Hepatocyte (in vitro differentiated cells): ENCODE results near the gene ARHGAP6. TPM values are rescaled to one million over a fixed set of nuclear protein-coding genes. Genes with fewer than 3 reads are reported as not detected.

Experiments used
- DNase-seq: peaks from one replicate; pipeline ENCODE4 v3.0.0-alpha.2; 2016; ENCODE audit warnings: low spot score
- H2AFZ ChIP-seq: fragments of 200-600 bp; sonication (generic); 2 replicates; pipeline ENCODE4 v1.6.0; 2016; ENCODE audit warnings: antibody characterized with exemption, mild to moderate bottlenecking
- H3K27ac ChIP-seq: fragments of 200-600 bp; sonication (generic); 2 replicates; pipeline ENCODE4 v1.5.1; 2016; ENCODE audit warnings: mild to moderate bottlenecking
- H3K27me3 ChIP-seq: fragments of 200-600 bp; sonication (generic); 2 replicates; pipeline ENCODE4 v1.6.1; 2016
- H3K36me3 ChIP-seq: fragments of 200-600 bp; sonication (generic); replicated peaks from 2 replicates; pipeline ENCODE4 v1.5.1; 2016; ENCODE audit warnings: low read depth; ENCODE audit not compliant: insufficient read depth
- H3K4me1 ChIP-seq: fragments of 200-600 bp; sonication (generic); 2 replicates; pipeline ENCODE4 v1.5.1; 2016; ENCODE audit warnings: mild to moderate bottlenecking, moderate library complexity; ENCODE audit not compliant: insufficient read depth
- H3K4me2 ChIP-seq: fragments of 200-600 bp; sonication (generic); 2 replicates; pipeline ENCODE4 v1.6.0; 2016
- H3K4me3 ChIP-seq: fragments of 200-600 bp; sonication (generic); 2 replicates; pipeline ENCODE4 v1.5.1; 2016; ENCODE audit warnings: mild to moderate bottlenecking
- H3K79me2 ChIP-seq: fragments of 200-600 bp; sonication (generic); 2 replicates; pipeline ENCODE4 v1.6.0; 2017; ENCODE audit warnings: mild to moderate bottlenecking
- H3K9me2 ChIP-seq: fragments of 200-600 bp; sonication (generic); replicated peaks from 2 replicates; pipeline ENCODE4 v1.6.0; 2017; ENCODE audit warnings: mild to moderate bottlenecking; ENCODE audit not compliant: insufficient read depth
- H3K9me3 ChIP-seq: fragments of 200-600 bp; sonication (generic); 2 replicates; pipeline ENCODE4 v1.5.1; 2016; ENCODE audit warnings: low read depth, mild to moderate bottlenecking
- H4K20me1 ChIP-seq: fragments of 200-600 bp; sonication (generic); 2 replicates; pipeline ENCODE4 v1.6.0; 2016; ENCODE audit warnings: mild to moderate bottlenecking; ENCODE audit not compliant: insufficient read depth, poor library complexity, severe bottlenecking
- EZH2 ChIP-seq: fragments of 200-600 bp; sonication (generic); IDR thresholded peaks from 2 replicates; pipeline ENCODE4 v1.6.1; 2016; ENCODE audit warnings: antibody characterized with exemption, mild to moderate bottlenecking, borderline replicate concordance
- EZH2phosphoT487 ChIP-seq: fragments of 200-600 bp; sonication (generic); IDR thresholded peaks from one replicate; pipeline ENCODE4 v1.6.1; 2018; ENCODE audit warnings: antibody characterized with exemption, mild to moderate bottlenecking, low read depth, moderate library complexity; ENCODE audit not compliant: unreplicated experiment, severe bottlenecking
- WGBS: methylation state at CpG from one replicate; pipeline ENCODE4 v1.1.6; 2016; ENCODE audit warnings: low lambda C conversion rate; ENCODE audit errors: missing lambda C conversion rate; 5-methylcytosine and 5-hydroxymethylcytosine counted together
- polyA plus RNA-seq: library from polyadenylated mRNA; unstranded; fragments of >200 nt; fragmentation: Nextera tagmentation; extraction: Ambion mirVana; gene quantifications from 2 replicates; pipeline ENCODE4 v1.2.1, GENCODE V29; 2016
- total RNA-seq: library from RNA; depleted of rRNA; stranded (reverse); fragments of >200 nt; gene quantifications from 2 replicates; pipeline ENCODE4 v1.2.3, GENCODE V29; 2014
- TF ChIP-seq, protein P1 (sequence below): fragments of 200-600 bp; sonication (generic); IDR thresholded peaks from 2 replicates; pipeline ENCODE4 v1.5.1; 2016; ENCODE audit warnings: antibody characterized with exemption, mild to moderate bottlenecking; ENCODE audit not compliant: poor library complexity

The ARHGAP6 gene
- total and polyA plus RNA-seq, 2 experiments from 2014 or later = 4.9 to 6.9 TPM

DNA sequence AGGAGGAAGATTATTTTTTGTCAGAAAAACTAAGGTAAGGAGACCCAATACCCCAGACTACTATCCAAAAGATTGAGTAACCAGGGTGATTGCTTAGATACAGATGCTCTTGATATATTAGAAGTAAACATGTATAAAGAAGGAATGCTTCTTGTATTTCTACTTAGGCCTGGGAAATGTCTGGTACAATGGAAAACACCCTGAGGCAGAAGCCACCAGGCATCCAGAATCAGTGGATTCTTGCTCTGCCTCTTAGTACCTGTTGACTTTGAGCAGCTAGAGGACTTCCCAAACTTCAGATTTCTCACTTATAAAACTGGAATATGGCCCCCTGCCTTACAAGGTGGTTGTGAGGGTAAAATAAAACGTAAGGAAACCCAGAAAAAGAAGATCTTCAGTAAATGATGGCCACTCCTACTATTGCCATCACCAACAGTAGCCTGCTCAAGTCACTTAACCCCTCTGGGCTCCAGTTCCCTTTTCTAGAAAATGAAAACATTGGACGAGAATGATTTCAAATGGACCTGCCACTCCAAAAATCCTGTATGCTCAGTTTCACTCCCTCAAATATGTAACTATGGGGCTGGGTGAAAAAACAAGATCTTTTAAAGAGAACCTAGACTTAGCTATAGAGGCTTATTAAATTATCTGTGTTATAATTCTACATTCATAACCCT lies 315.9 kb downstream of the ARHGAP6 start:
- H3K4me3 ChIP-seq = no peak overlapping the region
- no peak for DNase-seq
- no peak overlapping the region for H3K27ac ChIP-seq
- H3K36me3 ChIP-seq = no peaks in the 10 kb centered on the region
- TF ChIP-seq, protein P1, sequence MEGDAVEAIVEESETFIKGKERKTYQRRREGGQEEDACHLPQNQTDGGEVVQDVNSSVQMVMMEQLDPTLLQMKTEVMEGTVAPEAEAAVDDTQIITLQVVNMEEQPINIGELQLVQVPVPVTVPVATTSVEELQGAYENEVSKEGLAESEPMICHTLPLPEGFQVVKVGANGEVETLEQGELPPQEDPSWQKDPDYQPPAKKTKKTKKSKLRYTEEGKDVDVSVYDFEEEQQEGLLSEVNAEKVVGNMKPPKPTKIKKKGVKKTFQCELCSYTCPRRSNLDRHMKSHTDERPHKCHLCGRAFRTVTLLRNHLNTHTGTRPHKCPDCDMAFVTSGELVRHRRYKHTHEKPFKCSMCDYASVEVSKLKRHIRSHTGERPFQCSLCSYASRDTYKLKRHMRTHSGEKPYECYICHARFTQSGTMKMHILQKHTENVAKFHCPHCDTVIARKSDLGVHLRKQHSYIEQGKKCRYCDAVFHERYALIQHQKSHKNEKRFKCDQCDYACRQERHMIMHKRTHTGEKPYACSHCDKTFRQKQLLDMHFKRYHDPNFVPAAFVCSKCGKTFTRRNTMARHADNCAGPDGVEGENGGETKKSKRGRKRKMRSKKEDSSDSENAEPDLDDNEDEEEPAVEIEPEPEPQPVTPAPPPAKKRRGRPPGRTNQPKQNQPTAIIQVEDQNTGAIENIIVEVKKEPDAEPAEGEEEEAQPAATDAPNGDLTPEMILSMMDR = no peak
- no peak for TF ChIP-seq EZH2
- no peak for TF ChIP-seq EZH2phosphoT487
- no peak overlapping the region for H3K4me2 ChIP-seq
- WGBS = 54% methylated on average over 2 of the region's 2 CpGs
- H3K9me3 ChIP-seq = no peaks in the 10 kb centered on the region
- no peaks in the 10 kb centered on the region for H3K27me3 ChIP-seq
- peaks cover 15% of the 10 kb centered on the region for H3K4me1 ChIP-seq
- H2AFZ ChIP-seq = no peak overlapping the region
- H4K20me1 ChIP-seq = no peaks in the 10 kb centered on the region
- no peaks in the 10 kb centered on the region for H3K9me2 ChIP-seq
- peaks cover 3% of the 10 kb centered on the region for H3K79me2 ChIP-seq

DNA sequence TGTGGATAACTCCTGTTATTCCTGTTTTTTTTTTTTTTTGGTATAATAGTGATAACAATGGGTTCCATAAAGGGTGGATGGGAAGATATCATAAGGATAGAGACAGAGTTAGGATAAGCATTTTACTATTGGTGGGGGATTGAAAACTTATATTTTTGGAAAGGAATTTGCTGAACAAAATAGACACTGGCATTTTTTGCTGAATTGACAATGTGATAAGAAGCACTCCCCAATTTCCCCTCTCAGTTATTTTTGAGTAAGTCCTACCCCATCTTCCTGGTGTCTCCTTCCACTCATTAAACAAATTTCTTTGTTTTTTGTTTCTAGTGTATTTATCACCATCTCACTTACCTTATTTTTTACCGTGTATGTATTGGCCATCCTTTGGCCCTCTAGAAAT lies 316.7 kb downstream of the ARHGAP6 start:
- no peak for DNase-seq
- WGBS = 70% methylated on average over 1 of the region's 1 CpG
- Histone ChIP-seq H3K79me2 (peaks cover 3% of the 10 kb centered on the region), H3K4me2 (no peak overlapping the region), H3K4me3 (no peak overlapping the region), H3K9me3 (no peaks in the 10 kb centered on the region), H3K27me3 (no peaks in the 10 kb centered on the region), H3K36me3 (no peaks in the 10 kb centered on the region), H3K27ac (no peak overlapping the region), H3K9me2 (no peaks in the 10 kb centered on the region), H4K20me1 (no peaks in the 10 kb centered on the region), H2AFZ (no peak overlapping the region), H3K4me1 (peaks cover 15% of the 10 kb centered on the region)
- TF ChIP-seq EZH2 (no peak), EZH2phosphoT487 (no peak)
- TF ChIP-seq, protein P1 = no peak

DNA sequence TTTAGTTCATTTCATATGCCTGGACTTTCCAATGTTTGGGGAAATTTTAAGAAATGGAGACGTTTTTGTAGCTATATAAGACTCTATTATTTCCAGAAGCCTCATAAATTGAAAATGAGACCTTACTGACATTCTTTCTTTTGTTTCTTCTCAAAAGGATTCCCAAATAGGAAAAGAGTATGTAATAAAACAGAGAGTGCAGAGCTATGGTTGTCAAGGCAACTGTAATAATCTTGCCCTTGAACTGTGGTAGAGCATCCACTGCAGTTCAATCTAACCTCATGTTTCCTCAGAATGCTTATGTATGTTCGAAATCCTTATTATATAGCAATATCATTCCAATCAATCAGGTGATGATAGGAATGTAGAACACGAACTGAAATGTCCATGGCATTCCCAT lies 318.4 kb downstream of the ARHGAP6 start:
- no peak for DNase-seq
- Histone ChIP-seq H3K4me1 (peaks cover 12% of the 10 kb centered on the region), H4K20me1 (no peaks in the 10 kb centered on the region), H3K27ac (peak overlapping the region; percentile 36), H3K9me2 (no peaks in the 10 kb centered on the region), H3K9me3 (no peaks in the 10 kb centered on the region), H2AFZ (no peak overlapping the region), H3K27me3 (no peaks in the 10 kb centered on the region), H3K4me2 (no peak overlapping the region), H3K4me3 (no peak overlapping the region), H3K79me2 (peaks cover 3% of the 10 kb centered on the region), H3K36me3 (no peaks in the 10 kb centered on the region)
- 33% methylated on average over 3 of the region's 3 CpGs for WGBS
- no peak for TF ChIP-seq EZH2phosphoT487
- TF ChIP-seq EZH2 = no peak
- TF ChIP-seq, protein P1 = no peak
